NCI-H1105 treated with DMSO at 0.1 percent for 48 hours (cell line): ENCODE data around the gene SULF2.

Experiments used
- DNase-seq: peaks from one replicate; lab custom pipeline; 2025; lab: John Stamatoyannopoulos, UW

Gene SULF2

DNA sequence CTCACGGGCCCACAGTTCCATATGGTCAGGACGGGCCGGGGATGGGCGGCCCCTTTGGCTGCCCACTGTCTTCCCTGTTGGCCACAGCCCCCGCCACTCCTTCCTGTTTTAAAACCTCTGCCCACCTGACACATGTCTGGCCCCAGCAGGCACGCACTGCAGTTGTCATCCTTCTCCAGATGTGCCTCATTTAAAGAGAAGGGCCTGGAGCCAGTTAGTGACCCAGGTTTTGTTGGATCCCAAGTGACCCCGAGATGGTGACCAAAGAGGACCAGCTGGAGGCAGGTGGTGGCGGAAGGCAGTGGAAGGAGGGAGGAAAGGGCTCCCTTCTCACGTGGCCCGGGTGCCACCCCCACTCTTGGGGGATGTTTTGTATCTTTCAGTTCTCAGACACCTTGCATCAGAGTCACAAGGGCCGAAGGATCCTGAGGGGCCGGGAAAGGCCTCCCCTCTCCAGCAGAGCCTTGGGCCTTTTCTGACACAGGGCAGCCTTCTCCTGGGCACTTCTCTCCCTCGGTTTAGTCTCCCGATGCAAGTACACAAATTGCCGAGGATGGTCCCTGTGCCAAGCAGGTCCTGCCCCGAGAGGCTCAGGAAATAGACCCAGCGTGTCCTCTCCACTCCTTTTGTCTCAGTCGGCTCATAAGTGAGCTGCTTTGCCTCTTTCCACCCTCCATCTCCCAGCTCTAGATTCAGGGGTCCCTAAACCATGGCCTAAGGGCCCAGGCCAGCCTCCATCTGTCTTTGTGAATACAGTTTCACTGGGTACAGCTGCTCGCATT lies 117.6 kb downstream of the SULF2 start:
- DNase-seq = no peak

DNA sequence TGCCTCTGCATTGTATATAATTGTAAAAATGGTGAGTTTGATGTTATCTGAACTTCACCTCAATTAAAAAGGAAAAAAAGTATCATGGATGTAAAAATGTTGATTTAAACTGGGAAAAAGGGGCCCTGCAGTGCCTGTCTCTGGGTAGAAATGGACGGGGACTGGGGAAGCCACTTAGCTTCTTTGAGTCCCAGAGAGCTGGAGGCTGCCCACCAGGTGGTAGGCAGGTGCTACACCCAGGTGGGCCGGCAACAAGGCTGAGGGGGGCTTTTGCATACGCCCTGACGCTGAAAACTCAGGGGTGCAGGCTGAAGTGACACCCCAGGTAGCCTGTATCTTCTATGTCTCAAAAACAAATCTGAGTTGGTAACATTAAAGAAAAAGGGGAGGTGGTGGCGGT lies 118.2 kb downstream of the SULF2 start:
- DNase-seq = no peak

DNA sequence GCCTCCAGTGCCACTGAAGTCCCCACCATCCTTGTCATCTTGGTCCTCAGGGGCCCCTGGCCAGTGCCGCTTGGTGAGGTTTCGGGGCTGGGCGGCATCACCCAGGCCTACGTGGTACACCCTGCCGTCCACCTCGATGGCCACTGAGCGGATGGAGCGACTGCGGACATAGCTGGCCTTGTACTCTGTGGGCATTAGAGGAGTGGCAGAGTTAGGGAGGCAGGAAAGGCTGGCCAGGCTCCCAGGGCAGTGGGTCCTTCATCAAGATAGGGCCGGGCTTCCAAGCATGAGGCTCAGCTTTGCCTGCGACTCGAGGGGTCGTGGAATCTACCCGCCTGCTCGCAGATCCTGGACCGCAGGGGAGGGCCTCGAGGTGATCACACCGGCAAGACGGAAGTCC lies 119.0 kb downstream of the SULF2 start:
- DNase-seq = no peak

DNA sequence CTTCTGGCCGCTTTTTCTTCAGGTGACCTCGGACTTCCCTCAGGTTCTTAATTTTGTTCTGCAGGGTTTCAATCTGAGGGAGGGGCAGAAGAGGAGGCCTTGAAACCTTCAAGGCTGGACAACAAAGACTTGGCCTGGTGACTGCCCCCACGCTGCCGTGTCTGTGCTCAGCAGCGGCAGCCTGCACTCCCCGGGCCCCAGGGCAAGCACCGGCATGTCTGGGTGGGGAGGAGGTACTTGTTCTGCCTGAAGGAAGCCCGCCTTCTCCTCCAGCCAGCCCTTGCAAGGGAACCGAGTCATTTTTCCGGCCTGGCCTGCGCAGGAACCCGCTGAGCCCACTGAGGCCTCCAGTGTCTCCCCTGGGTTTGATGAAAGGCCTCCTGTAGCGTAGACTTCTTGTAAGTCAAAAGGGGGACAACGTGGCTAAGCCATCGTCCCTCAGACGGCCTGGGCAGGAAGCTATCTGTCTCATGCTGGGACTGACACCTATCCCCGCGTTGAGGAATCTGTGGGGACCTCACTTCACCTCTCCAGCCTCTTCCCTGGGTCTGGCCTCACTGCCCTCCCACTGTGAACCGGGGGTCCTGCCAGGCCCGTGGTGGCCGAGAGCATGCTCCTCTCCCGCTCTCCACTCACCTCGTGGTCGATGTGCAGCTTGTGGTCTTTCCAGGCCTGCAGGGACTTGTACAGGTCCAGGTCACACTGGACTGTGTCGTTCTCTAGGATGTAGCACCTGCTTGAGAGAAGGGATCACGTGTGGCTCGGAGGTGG lies 119.9 kb downstream of the SULF2 start:
- no peak for DNase-seq

DNA sequence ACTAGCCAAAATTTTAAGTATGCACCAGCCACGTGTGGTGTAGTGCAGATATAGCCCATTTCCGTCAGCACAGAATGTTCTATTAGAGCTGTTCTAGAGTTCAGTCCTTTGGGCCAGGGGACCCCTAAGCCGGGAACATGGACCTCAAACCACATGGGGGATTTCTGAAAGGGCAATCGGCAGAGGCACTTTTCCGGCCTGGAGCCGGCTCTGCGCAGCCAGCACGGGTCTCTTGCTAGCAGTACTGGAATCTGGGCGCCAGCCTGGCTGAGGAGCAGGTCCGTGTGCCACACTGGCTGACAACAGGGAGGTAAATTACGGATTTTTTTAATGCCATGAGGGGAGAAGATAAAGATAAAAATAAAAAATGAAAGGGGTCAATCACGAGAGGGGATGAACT lies 120.5 kb downstream of the SULF2 start:
- DNase-seq = no peak

DNA sequence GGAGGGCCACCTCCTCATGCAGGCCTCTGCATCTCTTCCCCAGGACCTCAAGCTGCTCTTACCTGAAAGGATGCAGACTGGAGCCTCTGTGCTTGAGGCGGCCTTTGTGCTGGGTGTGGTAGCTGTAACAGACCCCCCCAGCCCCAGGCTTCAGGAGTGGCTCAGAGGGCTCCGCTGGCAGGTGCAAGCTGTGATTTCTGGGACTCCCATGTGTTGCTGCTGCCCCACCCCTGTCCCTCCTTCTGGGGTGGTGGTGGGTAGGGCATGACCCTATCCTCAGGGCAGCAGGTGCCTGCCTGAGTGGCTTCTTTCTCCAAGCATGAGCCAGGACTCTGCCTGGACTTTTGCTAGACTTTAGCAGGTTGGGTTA lies 121.2 kb downstream of the SULF2 start:
- DNase-seq = peak; percentile 33

DNA sequence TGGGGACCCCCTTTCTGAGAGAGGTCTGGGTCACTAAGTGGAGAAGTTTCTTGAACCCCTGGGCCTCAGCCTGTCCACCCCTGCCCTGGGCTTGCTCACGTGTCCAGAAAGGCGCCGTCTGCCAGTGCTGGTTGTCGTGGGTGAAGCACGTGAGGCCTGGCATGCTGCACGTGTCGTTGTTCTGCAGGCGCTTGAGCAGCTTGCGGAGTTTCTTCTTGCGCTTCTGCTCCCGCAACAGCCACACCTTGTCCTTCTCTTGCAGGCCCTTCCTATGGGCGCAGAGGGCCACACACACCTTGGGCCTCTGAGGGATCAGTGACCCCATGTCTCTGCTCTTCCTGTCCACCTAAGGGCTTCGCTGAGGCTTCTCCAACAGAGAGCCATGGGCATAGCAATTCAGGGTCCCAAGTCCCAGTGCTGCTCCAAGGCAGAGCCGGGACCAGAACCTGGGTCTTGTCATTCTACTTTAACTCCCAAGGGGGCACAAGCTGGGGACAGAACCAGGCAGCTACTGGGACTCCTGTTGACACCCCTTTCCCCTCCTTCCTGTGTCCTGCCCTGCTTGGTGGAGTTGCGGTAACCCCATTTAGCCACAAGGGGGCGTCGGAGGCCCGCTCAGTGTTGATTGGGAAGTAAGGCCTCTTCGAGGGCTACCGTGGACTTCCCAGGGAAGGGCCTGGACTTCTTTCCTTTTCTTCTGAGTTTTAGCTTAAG lies 121.8 kb downstream of the SULF2 start:
- DNase-seq = peak; percentile 37

DNA sequence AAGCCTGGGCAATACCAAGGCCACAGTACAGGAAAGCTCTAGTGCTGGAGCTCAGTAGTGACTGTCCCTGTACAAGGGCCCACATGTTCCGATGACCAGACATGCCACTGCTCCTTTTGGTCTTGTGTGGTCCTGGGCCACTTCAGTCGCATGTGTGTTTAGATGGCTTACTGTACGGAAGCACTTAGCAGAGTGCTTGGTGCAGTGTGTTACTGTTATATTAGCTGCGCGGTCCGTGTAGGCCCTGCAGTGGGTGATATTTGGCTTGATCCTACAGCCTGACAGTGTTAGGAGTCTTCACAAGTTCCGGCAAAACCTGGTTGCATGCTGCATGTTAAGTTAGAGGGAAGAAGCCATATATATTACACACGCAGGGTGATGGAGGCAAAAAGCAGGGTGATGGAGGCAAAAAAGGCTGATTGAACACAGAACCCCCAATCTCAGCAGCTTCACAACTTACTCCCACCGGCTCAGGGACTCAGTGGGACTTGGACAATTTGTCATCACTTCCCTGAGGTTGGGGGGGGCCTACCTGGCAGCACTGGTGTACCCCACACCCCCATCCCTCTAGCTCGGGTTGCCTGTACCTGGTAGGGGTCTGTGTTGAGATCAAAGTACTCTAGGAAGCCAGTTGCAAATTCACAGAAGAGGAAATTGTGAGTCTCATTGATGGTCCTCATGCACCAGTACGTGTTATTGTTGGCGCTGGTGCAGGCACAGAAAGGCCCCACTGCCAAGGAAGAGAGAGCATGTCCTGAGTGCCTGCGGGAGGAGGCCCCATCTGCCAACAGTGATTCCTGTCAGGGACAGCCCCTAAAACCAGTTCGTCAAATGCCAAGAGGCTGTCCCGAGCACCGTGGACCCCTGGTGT lies 122.6 kb downstream of the SULF2 start:
- DNase-seq = no peak

DNA sequence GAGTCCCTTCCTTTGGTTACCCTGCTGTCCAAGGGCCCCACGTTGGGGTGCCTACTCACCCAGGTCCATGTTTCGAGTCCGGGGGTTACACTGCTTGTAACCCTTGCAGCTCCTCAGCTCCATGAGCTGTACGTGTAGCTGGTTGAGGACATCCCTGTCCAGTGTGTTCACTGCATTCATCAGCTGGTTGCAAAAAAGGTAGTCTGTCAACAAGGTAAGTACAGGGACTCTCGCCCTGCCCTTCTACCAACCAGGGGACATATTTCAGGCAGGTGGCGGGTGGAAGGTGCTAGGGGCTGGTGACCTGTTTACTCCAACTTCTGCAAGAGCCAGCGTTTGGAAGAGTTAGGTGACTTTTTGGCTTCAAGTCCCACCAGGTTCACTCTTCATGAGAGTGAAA lies 123.6 kb downstream of the SULF2 start:
- no peak for DNase-seq

DNA sequence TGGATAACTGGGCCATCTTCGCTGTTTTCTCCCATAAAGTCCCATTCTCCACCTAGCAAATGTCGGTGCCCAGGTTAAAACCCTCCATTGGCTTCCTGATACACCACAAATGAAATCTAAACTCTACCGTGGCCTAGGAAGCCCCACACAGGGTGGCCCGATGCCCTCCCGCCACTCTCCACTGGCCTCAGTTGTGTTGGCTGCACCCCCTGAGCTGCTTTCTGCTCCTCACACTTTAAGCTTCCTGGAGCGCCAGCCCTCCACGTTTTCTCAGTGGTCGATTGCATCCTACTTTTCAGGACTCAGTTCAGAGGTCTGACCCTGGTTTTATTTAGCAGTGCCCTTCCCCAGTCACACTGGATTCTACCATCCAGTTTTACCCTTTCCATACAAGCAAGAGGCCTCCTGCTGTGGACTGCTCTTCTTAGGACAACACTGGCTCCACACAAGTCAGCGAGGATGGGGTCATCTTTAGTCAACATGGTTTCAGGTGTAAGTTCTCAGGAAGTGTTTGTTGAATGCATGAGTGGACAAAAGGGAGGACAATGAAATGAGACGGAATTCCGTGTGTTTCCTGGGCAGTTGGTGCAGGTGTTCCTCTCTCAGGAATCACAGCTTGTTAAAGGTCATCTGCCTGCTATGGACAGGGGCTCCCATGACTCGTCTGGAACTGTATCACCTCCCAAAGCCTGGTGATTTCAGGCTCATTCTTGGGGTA lies 124.1 kb downstream of the SULF2 start:
- no peak for DNase-seq

DNA sequence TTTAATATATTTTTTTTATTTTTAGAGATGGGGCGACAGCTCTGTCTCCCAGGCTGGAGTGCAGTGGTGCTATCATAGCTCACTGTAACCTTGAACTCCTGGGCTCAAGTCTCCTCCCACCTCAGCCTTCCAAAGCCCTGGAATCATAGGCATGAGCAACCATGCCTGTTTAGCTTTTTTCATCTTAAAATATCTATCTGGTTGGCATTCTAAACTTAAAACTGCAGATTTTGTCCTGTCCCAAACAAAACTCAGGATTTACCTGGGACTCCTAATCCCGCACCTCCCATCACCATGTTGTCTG lies 124.7 kb downstream of the SULF2 start:
- no peak for DNase-seq

DNA sequence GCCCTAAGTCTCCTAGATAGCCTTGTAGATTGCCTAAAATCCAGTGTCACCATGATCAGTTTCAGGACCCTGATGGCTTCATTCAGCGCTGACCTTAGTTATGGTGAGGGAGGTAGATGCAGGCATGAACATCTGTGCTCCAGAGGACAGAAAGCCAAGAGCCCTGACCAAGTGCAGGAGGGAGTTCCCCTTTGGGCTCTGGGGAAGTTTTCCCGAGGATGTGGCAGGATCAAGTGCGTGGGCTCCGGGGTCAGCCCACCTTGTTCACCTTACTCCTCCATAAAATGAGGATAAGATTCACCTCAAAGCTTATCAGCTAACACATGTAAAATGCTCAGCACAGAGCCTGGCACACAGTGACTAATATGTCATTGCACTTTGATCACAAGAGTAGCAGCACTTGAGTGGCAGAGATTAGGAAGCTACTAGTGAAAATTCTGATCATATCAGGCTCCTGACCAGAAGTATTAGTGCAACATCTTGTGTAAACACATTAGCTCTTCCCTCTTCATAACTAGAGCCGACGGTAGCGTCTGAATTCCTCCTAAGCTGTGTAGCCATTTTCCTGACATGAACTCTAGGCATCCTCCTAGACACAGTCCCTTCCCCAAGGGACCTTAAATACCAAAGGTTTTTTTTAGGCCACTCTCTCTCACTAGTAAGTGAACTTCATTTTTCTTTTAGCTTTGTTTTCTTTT lies 125.2 kb downstream of the SULF2 start:
- no peak for DNase-seq

DNA sequence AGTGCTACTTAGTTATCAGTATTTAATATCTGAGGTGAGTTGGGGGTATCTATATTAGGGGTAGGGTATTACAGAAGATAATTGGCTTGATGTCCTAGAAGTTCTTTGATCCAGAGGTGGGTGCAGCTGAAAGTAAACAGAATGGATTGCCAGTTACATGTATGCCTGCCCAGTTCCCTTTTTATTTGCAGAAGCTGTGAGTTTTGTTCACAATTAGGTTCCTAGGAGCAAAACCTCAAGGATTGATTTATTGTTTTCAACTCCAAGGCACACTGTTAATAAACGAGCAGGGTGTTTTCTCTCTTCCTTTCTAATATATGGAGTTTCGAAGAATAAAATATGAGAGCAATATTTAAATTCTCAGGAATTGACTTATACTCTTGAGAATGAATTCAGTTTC lies 129.0 kb downstream of the SULF2 start:
- DNase-seq = peak; percentile 16

DNA sequence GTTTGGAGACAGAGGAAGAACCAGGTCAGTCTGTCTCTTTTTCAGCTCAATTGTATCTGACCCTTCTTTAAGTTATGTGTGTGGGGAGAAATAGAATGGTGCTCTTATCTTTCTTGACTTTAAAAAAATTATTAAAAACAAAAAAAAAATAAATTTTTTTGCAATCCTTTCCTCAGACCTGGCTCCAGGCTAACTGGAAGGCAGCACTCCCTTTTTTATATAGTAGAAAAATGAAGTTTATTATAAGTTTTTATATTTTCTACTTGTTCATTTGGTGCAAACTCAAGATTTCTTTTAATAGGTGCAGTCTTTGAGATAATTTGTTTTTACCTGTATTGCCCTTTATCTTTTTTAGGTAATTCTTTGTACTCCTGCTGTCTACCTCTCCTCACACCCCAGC lies 129.6 kb downstream of the SULF2 start:
- DNase-seq = no peak

DNA sequence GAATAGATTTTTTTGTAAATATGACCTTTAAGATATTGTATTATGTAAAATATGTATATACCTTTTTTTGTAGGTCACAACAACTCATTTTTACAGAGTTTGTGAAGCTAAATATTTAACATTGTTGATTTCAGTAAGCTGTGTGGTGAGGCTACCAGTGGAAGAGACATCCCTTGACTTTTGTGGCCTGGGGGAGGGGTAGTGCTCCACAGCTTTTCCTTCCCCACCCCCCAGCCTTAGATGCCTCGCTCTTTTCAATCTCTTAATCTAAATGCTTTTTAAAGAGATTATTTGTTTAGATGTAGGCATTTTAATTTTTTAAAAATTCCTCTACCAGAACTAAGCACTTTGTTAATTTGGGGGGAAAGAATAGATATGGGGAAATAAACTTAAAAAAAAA lies 130.9 kb downstream of the SULF2 start:
- no peak for DNase-seq

DNA sequence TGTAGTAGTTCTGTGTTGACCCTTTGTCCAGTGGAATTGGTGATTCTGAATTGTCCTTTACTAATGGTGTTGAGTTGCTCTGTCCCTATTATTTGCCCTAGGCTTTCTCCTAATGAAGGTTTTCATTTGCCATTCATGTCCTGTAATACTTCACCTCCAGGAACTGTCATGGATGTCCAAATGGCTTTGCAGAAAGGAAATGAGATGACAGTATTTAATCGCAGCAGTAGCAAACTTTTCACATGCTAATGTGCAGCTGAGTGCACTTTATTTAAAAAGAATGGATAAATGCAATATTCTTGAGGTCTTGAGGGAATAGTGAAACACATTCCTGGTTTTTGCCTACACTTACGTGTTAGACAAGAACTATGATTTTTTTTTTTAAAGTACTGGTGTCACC lies 131.4 kb downstream of the SULF2 start:
- no peak for DNase-seq

DNA sequence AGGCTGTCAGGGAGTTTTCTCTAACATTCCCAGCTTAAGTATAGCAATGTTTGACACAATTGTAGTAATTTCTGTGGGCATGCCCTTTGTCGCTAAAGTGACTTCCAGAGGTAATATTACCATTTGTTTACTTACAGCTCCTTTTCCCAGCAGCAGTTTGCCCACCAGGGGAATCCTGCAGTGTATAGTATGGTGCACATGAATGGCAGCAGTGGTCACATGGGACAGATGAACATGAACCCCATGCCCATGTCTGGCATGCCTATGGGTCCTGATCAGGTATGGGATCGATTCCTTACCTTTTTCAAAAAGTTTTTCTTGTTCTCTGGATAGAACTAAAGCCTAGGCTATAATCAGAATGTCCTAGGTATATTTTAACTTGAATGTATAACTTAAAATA lies 132.5 kb downstream of the SULF2 start:
- no peak for DNase-seq

DNA sequence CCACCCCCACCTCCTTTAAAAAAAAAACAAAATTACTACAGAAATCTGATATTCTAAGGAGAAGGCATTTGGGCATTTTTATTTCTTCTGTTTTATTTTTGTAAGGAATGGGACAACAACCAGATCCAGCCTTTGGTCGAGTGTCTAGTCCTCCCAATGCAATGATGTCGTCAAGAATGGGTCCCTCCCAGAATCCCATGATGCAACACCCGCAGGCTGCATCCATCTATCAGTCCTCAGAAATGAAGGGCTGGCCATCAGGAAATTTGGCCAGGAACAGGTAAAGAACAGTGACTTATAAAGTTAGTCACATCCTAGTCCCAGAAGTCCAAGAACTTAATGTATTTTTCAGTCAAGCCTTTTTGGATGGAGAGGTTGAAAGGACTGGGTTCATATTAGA lies 133.0 kb downstream of the SULF2 start:
- no peak for DNase-seq

DNA sequence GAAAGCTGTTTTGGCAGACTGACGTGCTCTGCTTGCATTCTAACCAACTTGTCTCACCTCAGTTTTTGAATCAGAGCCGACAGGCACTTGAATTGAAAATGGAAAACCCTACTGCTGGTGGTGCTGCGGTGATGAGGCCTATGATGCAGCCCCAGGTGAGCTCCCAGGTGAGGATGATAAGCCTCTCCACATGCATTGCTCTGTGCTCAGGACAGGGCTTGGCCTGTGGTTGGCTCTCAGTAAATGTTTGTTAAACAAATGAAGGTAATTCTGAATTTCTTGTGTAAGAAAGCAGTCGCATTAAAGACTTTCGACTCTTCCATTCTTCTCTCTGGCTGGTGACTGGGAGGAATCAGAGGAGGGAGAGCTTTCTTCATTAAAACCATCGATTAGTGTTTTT lies 136.3 kb downstream of the SULF2 start:
- DNase-seq = no peak

DNA sequence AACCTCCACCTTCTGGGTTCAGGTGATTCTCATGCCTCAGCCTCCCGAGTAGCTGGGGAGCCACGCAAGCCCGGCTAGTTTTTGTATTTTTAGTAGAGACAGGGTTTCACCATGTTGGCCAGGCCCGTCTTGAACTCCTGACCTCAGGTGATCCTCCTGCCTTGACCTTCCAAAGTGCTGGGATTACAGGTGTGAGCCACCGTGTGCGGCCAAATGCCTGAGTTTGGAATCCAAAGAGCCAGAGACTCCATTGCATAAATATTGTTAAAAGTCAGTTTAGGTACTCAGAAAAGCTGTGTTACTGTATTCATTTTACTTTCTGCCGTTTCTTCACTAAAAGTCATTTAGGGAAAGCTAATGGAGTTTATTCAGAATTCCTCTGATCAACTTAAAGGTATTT lies 137.3 kb downstream of the SULF2 start:
- DNase-seq = no peak

DNA sequence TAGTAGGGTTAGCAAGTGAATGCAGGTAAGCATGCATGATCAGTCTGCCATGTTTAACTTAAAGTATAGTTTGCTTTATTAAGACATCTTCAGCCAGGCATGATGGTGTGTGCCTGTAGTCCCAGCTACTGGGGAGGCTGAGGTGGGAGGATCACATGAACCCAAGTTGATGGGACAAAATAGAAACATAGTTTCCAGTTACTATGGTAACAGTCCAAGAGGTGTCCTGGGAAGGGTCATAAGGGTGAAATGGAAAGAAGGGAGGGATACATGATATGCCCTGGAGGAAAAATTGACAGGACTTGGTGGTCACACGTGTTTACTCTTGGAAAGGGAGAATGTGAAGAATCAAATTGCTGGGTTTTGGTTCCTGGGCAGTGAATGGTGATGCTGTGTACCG lies 139.6 kb downstream of the SULF2 start:
- DNase-seq = no peak
